ENCODE data around the gene SNAI3.

Gene SNAI3

GRCh38 chr16:88686439-88687253 lies at the start of gene SNAI3:
Gene SNAI3, minus strand, starts transcription at chr16:88686507. Its CDS starts 101 bp downstream, at chr16:88686406.
- peak; percentile 82 for DNase-seq

- no peak for DNase-seq
Observed at GRCh38 chr16:88736088-88736487, 49.8 kb upstream of the SNAI3 start.

- no peak for DNase-seq
Observed at GRCh38 chr16:88735616-88736015, 49.3 kb upstream of the SNAI3 start.

GRCh38 chr16:88735121-88735520 lies 48.8 kb upstream of the SNAI3 start:
- no peak for DNase-seq

- no peak for DNase-seq
Observed at GRCh38 chr16:88734361-88734728, 48.0 kb upstream of the SNAI3 start.

- DNase-seq = no peak
Observed at GRCh38 chr16:88733630-88734360, 47.5 kb upstream of the SNAI3 start.

GRCh38 chr16:88732961-88733294 lies 46.6 kb upstream of the SNAI3 start:
- no peak for DNase-seq

GRCh38 chr16:88732172-88732960 lies 46.1 kb upstream of the SNAI3 start:
- DNase-seq = no peak

GRCh38 chr16:88731699-88732098 lies 45.4 kb upstream of the SNAI3 start:
- no peak for DNase-seq

- no peak for DNase-seq
Observed at GRCh38 chr16:88730632-88731607, 44.6 kb upstream of the SNAI3 start.

- no peak for DNase-seq
Observed at GRCh38 chr16:88727871-88728270, 41.6 kb upstream of the SNAI3 start.

GRCh38 chr16:88726981-88727380 lies 40.7 kb upstream of the SNAI3 start:
- DNase-seq = no peak

GRCh38 chr16:88726408-88726749 lies 40.1 kb upstream of the SNAI3 start:
- DNase-seq = no peak

- DNase-seq = no peak
Observed at GRCh38 chr16:88725609-88726407, 39.5 kb upstream of the SNAI3 start.

- DNase-seq = no peak
Observed at GRCh38 chr16:88724855-88725555, 38.7 kb upstream of the SNAI3 start.

GRCh38 chr16:88723911-88724310 lies 37.6 kb upstream of the SNAI3 start:
- DNase-seq = no peak

GRCh38 chr16:88723507-88723887 lies 37.2 kb upstream of the SNAI3 start:
- DNase-seq = no peak

- no peak for DNase-seq
Observed at GRCh38 chr16:88722784-88723506, 36.6 kb upstream of the SNAI3 start.

- no peak for DNase-seq
Observed at GRCh38 chr16:88721815-88722755, 35.8 kb upstream of the SNAI3 start.

Data from CD4-positive, alpha-beta T cell treated with Interleukin-15 for 1 hour (primary cell).